Prostate gland (tissue), 2 donors: ENCODE data around the gene SHANK1. TPM values are rescaled to one million over a fixed set of nuclear protein-coding genes. Genes with fewer than 3 reads are reported as not detected.

Experiments
- DNase-seq: peaks from one replicate; pipeline ENCODE4 v3.0.0-alpha.2; 2019; ENCODE audit warnings: low spot score
- H3K27ac ChIP-seq, 2 donors: fragments of 200-600 bp; sonication (generic); 2 replicates each; pipeline ENCODE4 v1.5.1; 2017 to 2019
- H3K27me3 ChIP-seq: fragments of 200-600 bp; sonication (generic); replicated peaks from 2 replicates; pipeline ENCODE4 v1.5.1; 2019; ENCODE audit not compliant: insufficient read depth
- H3K36me3 ChIP-seq, 2 donors: fragments of 200-600 bp; sonication (generic); 1 replicate in 1 of 2; 2 replicates in 1 of 2; pipeline versions ENCODE4 v1.5.1 to v1.8.1; 2017 to 2019
- H3K4me1 ChIP-seq: fragments of 200-600 bp; sonication (generic); replicated peaks from 2 replicates; pipeline ENCODE4 v1.5.1; 2019
- H3K4me3 ChIP-seq, 2 donors: fragments of 200-600 bp; sonication (generic); 2 replicates each; pipeline ENCODE4 v1.5.1; 2017 to 2019
- H3K9me3 ChIP-seq: fragments of 200-600 bp; sonication (generic); 2 replicates; pipeline ENCODE4 v1.5.1; 2017
- CTCF ChIP-seq, 4 experiments: fragments of 200-600 bp in 2 of 4; fragments of 450-650 bp in 2 of 4; sonication (generic) in 2 of 4; IDR thresholded peaks; 1 replicate in 3 of 4; 2 replicates in 1 of 4; pipeline ENCODE4 v1.5.1; 2016 to 2019; ENCODE audit warnings: antibody characterized with exemption in 4 of 4, mild to moderate bottlenecking in 2 of 4, moderate library complexity in 2 of 4
- POLR2A ChIP-seq: fragments of 450-650 bp; IDR thresholded peaks from one replicate; pipeline ENCODE4 v1.6.1; 2016; ENCODE audit warnings: antibody characterized with exemption, mild to moderate bottlenecking
- POLR2AphosphoS5 ChIP-seq: sonication (generic); formaldehyde crosslinking; IDR thresholded peaks from one replicate; pipeline ENCODE4 v1.6.1; 2017; ENCODE audit warnings: antibody characterized with exemption
- WGBS: methylation state at CpG from one replicate; pipeline ENCODE4 v1.1.5; 2018; 5-methylcytosine and 5-hydroxymethylcytosine counted together
- intact Hi-C: fragments of 100-400 bp; cut with DNase I; formaldehyde crosslinking; loops from one replicate; pipeline ENCODE4 v1.14.2; 2022
- total RNA-seq, 2 donors: library from RNA; depleted of rRNA; stranded (reverse); fragments of >200 nt; gene quantifications; one replicate each; pipeline ENCODE4 v1.1.0, GENCODE V29; 2016

The SHANK1 gene
- total RNA-seq, 2 donors from 2014 or later: 0.91 to 2.3 TPM

- intact Hi-C loops: no loop called here
- no peak overlapping the region for H3K4me3 ChIP-seq
- no peaks in the 10 kb centered on the region for H3K36me3 ChIP-seq
- 2% methylated on average over 20 of the region's 49 CpGs for WGBS
- H3K9me3 ChIP-seq: no peaks in the 10 kb centered on the region
- peaks cover 30% of the 10 kb centered on the region for H3K27me3 ChIP-seq
- TF ChIP-seq CTCF (IDR thresholded peaks at IDR 0.05) (no peak), POLR2AphosphoS5 (no peak)
- no peak for DNase-seq
- H3K4me1 ChIP-seq: no peaks in the 10 kb centered on the region
- no peak overlapping the region for H3K27ac ChIP-seq
Observed at GRCh38 chr19:50668416-50668815, 51.2 kb downstream of the SHANK1 start.

DNA sequence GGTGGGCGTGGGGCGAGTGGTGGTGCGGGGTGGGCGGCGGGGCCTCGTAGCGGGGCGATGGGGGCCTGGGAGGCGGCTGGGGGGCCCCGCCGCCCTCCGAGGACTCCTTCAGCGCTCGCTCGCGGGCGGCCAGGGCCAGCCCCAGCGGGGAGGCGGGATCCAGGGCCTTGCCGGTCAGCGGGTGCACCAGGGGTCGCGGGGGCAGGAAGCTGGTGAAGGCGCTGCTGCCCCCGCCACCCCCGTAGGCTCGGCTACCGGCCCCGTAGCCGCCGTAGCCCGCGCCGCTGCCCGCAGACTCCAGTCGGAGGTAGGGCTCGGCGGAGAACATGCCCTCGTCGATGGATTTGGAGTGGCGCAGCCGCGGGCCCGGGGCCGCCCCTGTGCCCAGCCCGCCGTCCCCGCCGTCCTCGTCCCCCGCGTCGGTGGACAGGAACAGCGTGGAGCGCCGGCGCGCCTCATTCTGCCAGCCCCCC is 51.8 kb downstream of the SHANK1 start:
- no peaks in the 10 kb centered on the region for H3K4me1 ChIP-seq
- H3K4me3 ChIP-seq: peak overlapping the region in 1 of 2 donors; percentile 1
- TF ChIP-seq POLR2A: no peak
- TF ChIP-seq CTCF (IDR thresholded peaks at IDR 0.05): no peak
- no peak for TF ChIP-seq POLR2AphosphoS5
- H3K27me3 ChIP-seq: peaks cover 30% of the 10 kb centered on the region
- no peaks in the 10 kb centered on the region for H3K9me3 ChIP-seq
- intact Hi-C loops: no loop called here
- no peak for DNase-seq
- 4% methylated on average over 11 of the region's 58 CpGs for WGBS
- no peak overlapping the region for H3K27ac ChIP-seq
- no peaks in the 10 kb centered on the region for H3K36me3 ChIP-seq

DNA sequence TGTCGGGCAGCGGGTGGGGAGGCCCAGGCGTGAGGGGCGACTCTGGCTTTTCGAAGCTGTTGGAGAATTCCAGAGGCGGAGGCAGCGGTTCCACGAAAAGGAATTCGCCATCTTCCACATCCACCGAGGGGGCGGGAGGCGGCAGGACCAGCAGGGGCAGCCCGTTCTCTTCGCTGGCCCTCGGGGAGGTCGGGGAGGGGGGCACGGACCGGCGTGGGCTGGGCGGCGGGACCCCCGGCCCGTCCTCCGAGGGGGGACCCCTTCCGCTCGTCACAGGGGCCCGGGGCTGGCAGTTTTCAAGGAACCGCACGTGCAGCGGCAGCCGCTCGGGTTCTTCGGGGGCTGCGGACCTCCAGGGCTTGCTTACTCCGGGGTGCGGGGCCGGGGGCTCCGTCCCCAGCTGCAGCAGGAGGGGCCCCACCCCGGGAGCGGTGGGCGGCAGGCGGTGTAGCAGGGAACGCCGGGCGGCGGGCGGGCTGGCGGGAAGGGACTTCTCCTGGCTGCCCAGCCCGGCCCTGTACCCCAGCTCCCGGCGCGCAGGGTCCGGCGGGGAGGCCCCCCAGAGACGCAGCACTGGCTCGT is 52.3 kb downstream of the SHANK1 start:
- 2% methylated on average over 38 of the region's 56 CpGs for WGBS

GRCh38 chr19:50666346-50667176 is 53.0 kb downstream of the SHANK1 start:
- Histone ChIP-seq H3K27me3 (peaks cover 30% of the 10 kb centered on the region), H3K4me3 (no peak overlapping the region), H3K4me1 (no peaks in the 10 kb centered on the region), H3K27ac (no peak overlapping the region), H3K36me3 (no peaks in the 10 kb centered on the region), H3K9me3 (no peaks in the 10 kb centered on the region)
- 19% methylated on average over 38 of the region's 47 CpGs for WGBS
- intact Hi-C loops: no loop called here
- DNase-seq: no peak
- TF ChIP-seq POLR2A: no peak
- TF ChIP-seq POLR2AphosphoS5: no peak
- no peak for TF ChIP-seq CTCF (IDR thresholded peaks at IDR 0.05)

More for the DNA sequence above, 52.3 kb downstream of the SHANK1 start:
- H3K27ac ChIP-seq: no peak overlapping the region
- H3K9me3 ChIP-seq: no peaks in the 10 kb centered on the region
- intact Hi-C loops: no loop called here
- DNase-seq: no peak
- no peaks in the 10 kb centered on the region for H3K4me1 ChIP-seq
- no peak for TF ChIP-seq POLR2A
- no peak for TF ChIP-seq CTCF (IDR thresholded peaks at IDR 0.05)
- TF ChIP-seq POLR2AphosphoS5: no peak
- H3K36me3 ChIP-seq: no peaks in the 10 kb centered on the region
- H3K4me3 ChIP-seq: peak overlapping the region in 1 of 2 donors; percentile 1
- H3K27me3 ChIP-seq: peaks cover 30% of the 10 kb centered on the region
